Activated B cell treated with CpG ODN at 0.5 μM for 24 hours (primary cell): ENCODE results near the gene GOT1. TPM values are rescaled to one million over a fixed set of nuclear protein-coding genes. Genes with fewer than 3 reads are reported as not detected.

Source experiments
- ATAC-seq: fragments of 200-7000 bp; cut with Tn5 transposase; one replicate; pipeline ENCODE4 v1.10.0; 2021; ENCODE audit warnings: low read depth, mild to moderate bottlenecking, moderate library complexity
- CTCF ChIA-PET: fragments of 350-600 bp; sonication (Branson Sonifier 250); formaldehyde crosslinking; loops from one replicate; lab custom pipeline; 2021; ENCODE audit warnings: antibody characterized with exemption; lab: Charles Lee
- POLR2A ChIA-PET: fragments of 350-600 bp; sonication (Branson Sonifier 250); formaldehyde crosslinking; loops from one replicate; lab custom pipeline; 2021; ENCODE audit warnings: antibody characterized with exemption; lab: Charles Lee
- DNase-seq: peaks from one replicate; pipeline ENCODE4 v3.0.0; 2022
- H3K27ac Mint-ChIP-seq: one replicate; pipeline ENCODE4 v1.8.0; 2020; ENCODE audit warnings: mixed read lengths
- H3K27me3 Mint-ChIP-seq: one replicate; pipeline ENCODE4 v1.8.0; 2021; ENCODE audit warnings: mixed read lengths
- H3K36me3 Mint-ChIP-seq: one replicate; pipeline ENCODE4 v1.8.0; 2021; ENCODE audit warnings: low read depth, mixed read lengths
- H3K4me1 Mint-ChIP-seq: one replicate; pipeline ENCODE4 v1.8.0; 2021; ENCODE audit warnings: mixed read lengths
- H3K4me3 Mint-ChIP-seq: one replicate; pipeline ENCODE4 v1.8.0; 2020; ENCODE audit warnings: mild to moderate bottlenecking, mixed read lengths
- H3K9me3 Mint-ChIP-seq: one replicate; pipeline ENCODE4 v1.8.0; 2020; ENCODE audit warnings: mixed read lengths
- CTCF ChIP-seq: fragments of 200-600 bp; IDR thresholded peaks from one replicate; pipeline ENCODE4 v1.8.0; 2022; ENCODE audit warnings: antibody characterized with exemption, mild to moderate bottlenecking
- intact Hi-C: fragments of 100-400 bp; cut with micrococcal nuclease; formaldehyde crosslinking; loops from one replicate; pipeline ENCODE4 v1.15.1; 2024
- total RNA-seq: library from RNA; stranded (reverse); gene quantifications from 2 replicates; pipeline ENCODE4 v1.2.3, GENCODE V29; 2022

Gene GOT1
- total RNA-seq, 1 donor from 2014 or later = 31.4 TPM

- no peak overlapping the region for H3K27ac Mint-ChIP-seq
Measured at GRCh38 chr10:99375426-99375825, 55.0 kb downstream of the GOT1 start.

GRCh38 chr10:99374972-99375371 is 55.5 kb downstream of the GOT1 start:
- CTCF ChIA-PET = interaction anchor here (1.0 kb wide), 1 partner anchor 17 kb away, joined by 3 read pairs; no protein-coding TSS in a partner anchor
- Mint-ChIP-seq H3K9me3 (no peaks in the 10 kb centered on the region), H3K4me1 (peaks cover 5% of the 10 kb centered on the region), H3K4me3 (no peak overlapping the region), H3K27me3 (peaks cover 3% of the 10 kb centered on the region), H3K36me3 (no peaks in the 10 kb centered on the region), H3K27ac (no peak overlapping the region)
- intact Hi-C loops = no loop called here
- no peak for DNase-seq
- TF ChIP-seq CTCF = no peak
- POLR2A ChIA-PET = no interaction called here
- ATAC-seq = no peak

More at GRCh38 chr10:99375426-99375825, 55.0 kb downstream of the GOT1 start:
- peaks cover 3% of the 10 kb centered on the region for H3K27me3 Mint-ChIP-seq
- no peaks in the 10 kb centered on the region for H3K36me3 Mint-ChIP-seq
- ChIA-PET POLR2A (no interaction called here), CTCF (no interaction called here)
- H3K4me3 Mint-ChIP-seq = no peak overlapping the region
- TF ChIP-seq CTCF = no peak
- H3K9me3 Mint-ChIP-seq = no peaks in the 10 kb centered on the region
- H3K4me1 Mint-ChIP-seq = peaks cover 5% of the 10 kb centered on the region
- DNase-seq (no peak), ATAC-seq (no peak)
- intact Hi-C loops = no loop called here

DNA sequence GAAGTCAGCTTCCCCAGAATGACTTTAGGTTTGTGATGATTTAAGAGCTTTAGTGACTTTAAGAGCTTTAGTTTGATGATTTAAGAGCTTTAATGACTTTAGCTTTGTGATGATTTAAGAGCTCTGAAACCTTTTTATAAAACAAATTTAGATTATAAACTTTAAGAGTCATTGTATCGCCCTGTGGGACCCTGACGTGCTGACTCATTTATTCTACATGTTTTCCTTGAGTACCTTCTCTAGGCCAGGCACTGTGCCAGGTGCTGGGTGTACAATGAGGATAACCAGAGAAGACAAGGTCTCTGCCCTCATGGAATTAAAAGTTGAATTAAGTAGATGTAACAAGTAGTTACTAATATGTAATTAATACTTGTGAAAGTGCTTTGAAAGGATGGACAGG is 55.9 kb downstream of the GOT1 start:
- no peak for TF ChIP-seq CTCF
- DNase-seq (no peak), ATAC-seq (no peak)
- ChIA-PET POLR2A (no interaction called here), CTCF (interaction anchor here (1.0 kb wide), 1 partner anchor 17 kb away, joined by 3 read pairs; no protein-coding TSS in a partner anchor)
- Mint-ChIP-seq H3K4me1 (peaks cover 5% of the 10 kb centered on the region), H3K4me3 (no peak overlapping the region), H3K9me3 (no peaks in the 10 kb centered on the region), H3K27me3 (peaks cover 5% of the 10 kb centered on the region), H3K36me3 (no peaks in the 10 kb centered on the region), H3K27ac (no peak overlapping the region)
- intact Hi-C loops = no loop called here

GRCh38 chr10:99372546-99373271 is 57.7 kb downstream of the GOT1 start:
- no peaks in the 10 kb centered on the region for H3K36me3 Mint-ChIP-seq
- no peak overlapping the region for H3K27ac Mint-ChIP-seq
- H3K9me3 Mint-ChIP-seq = no peaks in the 10 kb centered on the region
- POLR2A ChIA-PET = no interaction called here
- H3K4me1 Mint-ChIP-seq = peaks cover 5% of the 10 kb centered on the region
- no peak for TF ChIP-seq CTCF
- ATAC-seq (no peak), DNase-seq (no peak)
- intact Hi-C loops = no loop called here
- H3K4me3 Mint-ChIP-seq = no peak overlapping the region
- peaks cover 7% of the 10 kb centered on the region for H3K27me3 Mint-ChIP-seq
- CTCF ChIA-PET = no interaction called here

GRCh38 chr10:99370993-99371392 is 59.4 kb downstream of the GOT1 start:
- intact Hi-C loops = loop anchor here (1.0 kb wide), 1 partner anchor 904 kb away; no protein-coding TSS in a partner anchor
- ChIA-PET POLR2A (no interaction called here), CTCF (interaction anchor here (0.6 kb wide), 1 partner anchor 71 kb away, joined by 3 read pairs; no protein-coding TSS in a partner anchor)
- no peak for ATAC-seq
- Mint-ChIP-seq H3K9me3 (no peaks in the 10 kb centered on the region), H3K36me3 (no peaks in the 10 kb centered on the region), H3K27me3 (peaks cover 7% of the 10 kb centered on the region), H3K4me1 (peaks cover 5% of the 10 kb centered on the region), H3K27ac (no peak overlapping the region), H3K4me3 (peak overlapping the region; percentile 17)
- no peak for TF ChIP-seq CTCF
- no peak for DNase-seq
